GM18502 (cell line): ENCODE data around the gene OVOL1.

Experiments used
- ATAC-seq: cut with Tn5 transposase; IDR thresholded peaks from one replicate; pipeline ENCODE4 v1.9.1; 2021; ENCODE audit warnings: mild to moderate bottlenecking; ENCODE audit not compliant: unreplicated experiment, poor library complexity

Gene OVOL1

GRCh38 chr11:65790104-65790901 lies 3.4 kb downstream of the OVOL1 start:
- no peak for ATAC-seq

- ATAC-seq, result no peak
Observed at GRCh38 chr11:65790902-65791650, 4.2 kb downstream of the OVOL1 start.

GRCh38 chr11:65791719-65792213 lies 4.9 kb downstream of the OVOL1 start:
- ATAC-seq, result no peak

GRCh38 chr11:65792456-65792855 lies 5.6 kb downstream of the OVOL1 start:
- ATAC-seq, result no peak

- no peak for ATAC-seq
Observed at GRCh38 chr11:65793144-65793581, 6.3 kb downstream of the OVOL1 start.

GRCh38 chr11:65793625-65794400 lies 7.0 kb downstream of the OVOL1 start:
- no peak for ATAC-seq

- no peak for ATAC-seq
Observed at GRCh38 chr11:65794570-65795510, 8.0 kb downstream of the OVOL1 start.

GRCh38 chr11:65796726-65797601 lies 10.1 kb downstream of the OVOL1 start:
- ATAC-seq, result no peak

GRCh38 chr11:65797711-65798110 lies 10.8 kb downstream of the OVOL1 start:
- ATAC-seq, result no peak

- no peak for ATAC-seq
Observed at GRCh38 chr11:65798882-65799281, 12.0 kb downstream of the OVOL1 start.

- no peak for ATAC-seq
Observed at GRCh38 chr11:65801153-65801987, 14.5 kb downstream of the OVOL1 start.

- no peak for ATAC-seq
Observed at GRCh38 chr11:65802841-65803240, 16.0 kb downstream of the OVOL1 start.

- no peak for ATAC-seq
Observed at GRCh38 chr11:65803797-65804492, 17.1 kb downstream of the OVOL1 start.

- no peak for ATAC-seq
Observed at GRCh38 chr11:65806979-65807378, 20.1 kb downstream of the OVOL1 start.

- no peak for ATAC-seq
Observed at GRCh38 chr11:65808744-65809341, 22.0 kb downstream of the OVOL1 start.

GRCh38 chr11:65809496-65809895 lies 22.6 kb downstream of the OVOL1 start:
- no peak for ATAC-seq
